Gastrocnemius medialis (tissue), 4 donors: Measurements from ENCODE around the gene ELMO1. TPM values are rescaled to one million over a fixed set of nuclear protein-coding genes. Genes with fewer than 3 reads are reported as not detected.

Source experiments
- ATAC-seq, 2 donors: fragments of 150-250 bp; one replicate each; pipeline ENCODE4 v1.9.1; 2016
- DNase-seq, 2 donors: peaks; one replicate each; pipeline ENCODE4 v3.0.0-alpha.2; 2019
- H3K27ac ChIP-seq, 4 donors: fragments of 200-600 bp; sonication (generic); 1 replicate in 1 of 4; 2 replicates in 3 of 4; pipeline ENCODE4 v1.5.1; 2016 to 2018; ENCODE audit warnings: mild to moderate bottlenecking in 2 of 4, moderate library complexity in 1 of 4
- H3K27me3 ChIP-seq, 3 donors: fragments of 200-600 bp; sonication (generic) in 2 of 3; 1 replicate in 1 of 3; 2 replicates in 2 of 3; pipeline versions ENCODE4 v1.5.1 to v1.6.0; 2016 to 2019; ENCODE audit warnings: mild to moderate bottlenecking in 1 of 3, moderate library complexity in 1 of 3
- H3K36me3 ChIP-seq, 2 donors: fragments of 200-600 bp; sonication (generic) in 1 of 2; one replicate each; pipeline ENCODE4 v1.5.1; 2017 to 2018
- H3K4me1 ChIP-seq, 2 donors: fragments of 200-600 bp; sonication (generic) in 1 of 2; one replicate each; pipeline ENCODE4 v1.5.1; 2016 to 2017; ENCODE audit warnings: mild to moderate bottlenecking in 2 of 2
- H3K4me3 ChIP-seq, 4 donors: fragments of 200-600 bp; sonication (generic) in 3 of 4; 1 replicate in 1 of 4; 2 replicates in 3 of 4; pipeline ENCODE4 v1.5.1; 2016 to 2019; ENCODE audit warnings: mild to moderate bottlenecking in 2 of 4
- H3K9me3 ChIP-seq, 3 donors: fragments of 200-600 bp; sonication (generic) in 2 of 3; 1 replicate in 1 of 3; 2 replicates in 2 of 3; pipeline ENCODE4 v1.5.1; 2016 to 2019
- CTCF ChIP-seq, 5 experiments: fragments of 450-650 bp in 3 of 5; fragments of 200-600 bp in 2 of 5; sonication (generic) in 2 of 5; IDR thresholded peaks in 4 of 5; conservative IDR thresholded peaks in 1 of 5; 1 replicate in 4 of 5; 2 replicates in 1 of 5; pipeline ENCODE4 v1.5.1; 2016 to 2019; ENCODE audit warnings: antibody characterized with exemption in 5 of 5, mild to moderate bottlenecking in 3 of 5, moderate library complexity in 3 of 5
- POLR2A ChIP-seq, 2 donors: fragments of 450-650 bp; IDR thresholded peaks; one replicate each; pipeline ENCODE4 v1.6.1; 2017; ENCODE audit warnings: antibody characterized with exemption in 2 of 2, mild to moderate bottlenecking in 2 of 2, moderate library complexity in 2 of 2
- in situ Hi-C, 4 donors: fragments of 200-750 bp; cut with MboI; loops; one replicate each; pipeline versions ENCODE4 v1.15.0 to v1.8.0; 2017; ENCODE audit warnings: low sequenced_read_pairs in 4 of 4
- intact Hi-C: fragments of 100-400 bp; cut with DNase I; formaldehyde crosslinking; loops from one replicate; pipeline ENCODE4 v1.15.1; 2023; ENCODE audit warnings: low total_unique reads
- total RNA-seq, 4 donors: library from RNA; depleted of rRNA; stranded (reverse); fragments of >200 nt; gene quantifications; one replicate each; pipeline versions ENCODE4 v1.1.0 to v1.2.3, GENCODE V29; 2016

ELMO1 gene
- total RNA-seq, 4 donors from 2014 or later, result 8.4 to 18.9 (median 14.6) TPM

- Histone ChIP-seq H3K4me1 (no peaks in the 10 kb centered on the region), H3K9me3 (no peaks in the 10 kb centered on the region), H3K4me3 (no peak overlapping the region), H3K27ac (no peak overlapping the region), H3K36me3 (no peaks in the 10 kb centered on the region), H3K27me3 (no peaks in the 10 kb centered on the region)
- in situ Hi-C loops (no loop called here), intact Hi-C loops (no loop called here)
- ATAC-seq (no peak), DNase-seq (no peak)
- no peak for TF ChIP-seq POLR2A (IDR thresholded peaks at IDR 0.05)
- no peak for TF ChIP-seq CTCF (IDR thresholded peaks at IDR 0.05 in 4 of 5, conservative IDR thresholded peaks at IDR 0.05 in 1 of 5)
Measured at GRCh38 chr7:37015353-37016034, 433.2 kb downstream of the ELMO1 start.

DNA sequence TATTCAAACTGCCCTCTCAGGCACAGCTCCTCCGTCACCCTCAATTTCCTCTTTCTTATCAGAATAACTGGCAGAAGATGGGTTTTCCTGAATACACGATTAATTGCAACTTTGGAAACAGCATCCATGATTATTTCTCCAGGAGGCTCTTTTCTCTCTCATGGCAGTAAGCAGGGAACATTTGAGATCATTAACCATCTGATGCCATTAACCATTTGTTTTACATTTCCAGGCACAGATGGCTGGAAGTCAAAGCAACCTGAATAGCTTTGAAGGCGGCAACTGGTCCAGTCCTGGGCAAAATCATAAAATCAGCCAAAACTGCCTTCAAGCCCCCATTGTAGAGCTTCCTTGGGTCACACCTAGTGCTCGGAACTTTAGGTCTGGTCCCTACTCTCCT is 434.9 kb downstream of the ELMO1 start:
- TF ChIP-seq POLR2A (IDR thresholded peaks at IDR 0.05), result no peak
- TF ChIP-seq CTCF (IDR thresholded peaks at IDR 0.05 in 4 of 5, conservative IDR thresholded peaks at IDR 0.05 in 1 of 5), result no peak
- H3K4me3 ChIP-seq, result no peak overlapping the region
- H3K27me3 ChIP-seq, result no peaks in the 10 kb centered on the region
- no peaks in the 10 kb centered on the region for H3K4me1 ChIP-seq
- ATAC-seq, result no peak
- intact Hi-C loops (no loop called here), in situ Hi-C loops (no loop called here)
- no peak for DNase-seq
- H3K36me3 ChIP-seq, result no peaks in the 10 kb centered on the region
- no peak overlapping the region for H3K27ac ChIP-seq
- no peaks in the 10 kb centered on the region for H3K9me3 ChIP-seq

- Histone ChIP-seq H3K4me3 (no peak overlapping the region), H3K27ac (no peak overlapping the region), H3K4me1 (no peaks in the 10 kb centered on the region), H3K36me3 (no peaks in the 10 kb centered on the region), H3K9me3 (no peaks in the 10 kb centered on the region), H3K27me3 (no peaks in the 10 kb centered on the region)
- no peak for TF ChIP-seq POLR2A (IDR thresholded peaks at IDR 0.05)
- TF ChIP-seq CTCF (IDR thresholded peaks at IDR 0.05 in 4 of 5, conservative IDR thresholded peaks at IDR 0.05 in 1 of 5), result no peak
- ATAC-seq (no peak), DNase-seq (no peak)
- in situ Hi-C loops (no loop called here), intact Hi-C loops (no loop called here)
Measured at GRCh38 chr7:37011151-37011890, 437.3 kb downstream of the ELMO1 start.

GRCh38 chr7:37009125-37009675 is 439.5 kb downstream of the ELMO1 start:
- H3K4me3 ChIP-seq, result no peak overlapping the region
- no peaks in the 10 kb centered on the region for H3K27me3 ChIP-seq
- H3K4me1 ChIP-seq, result no peaks in the 10 kb centered on the region
- intact Hi-C loops, result no loop called here
- DNase-seq (no peak), ATAC-seq (no peak)
- H3K36me3 ChIP-seq, result no peaks in the 10 kb centered on the region
- H3K9me3 ChIP-seq, result no peaks in the 10 kb centered on the region
- H3K27ac ChIP-seq, result no peak overlapping the region
- in situ Hi-C loops, result no loop called here
- TF ChIP-seq POLR2A (IDR thresholded peaks at IDR 0.05) (no peak), CTCF (IDR thresholded peaks at IDR 0.05 in 4 of 5, conservative IDR thresholded peaks at IDR 0.05 in 1 of 5) (no peak)
